HepG2 (cell line): ENCODE measurements around the gene CRLF1. TPM values are rescaled to one million over a fixed set of nuclear protein-coding genes. Genes with fewer than 3 reads are reported as not detected.

Experiments
- BHLHE40 ChIP-seq: IDR thresholded peaks from 2 replicates; pipeline ENCODE4 v1.6.1; 2011; ENCODE audit warnings: low read length, improper control_type of control experiment
- CBFB ChIP-seq: sonication (generic); formaldehyde crosslinking; IDR thresholded peaks from 2 replicates; pipeline ENCODE4 v1.4.0; 2020; ENCODE audit warnings: missing genetic modification reagents
- ELF1 ChIP-seq: sonication (generic); formaldehyde crosslinking; IDR thresholded peaks from 2 replicates; pipeline ENCODE4 v1.4.0; 2020; ENCODE audit warnings: missing genetic modification reagents
- KAT7 ChIP-seq: IDR thresholded peaks from 2 replicates; pipeline ENCODE4 v1.6.1; 2018; ENCODE audit warnings: borderline replicate concordance, missing compliant biosample characterization
- KAT8 ChIP-seq: IDR thresholded peaks from 2 replicates; pipeline ENCODE4 v1.6.1; 2016; ENCODE audit warnings: missing genetic modification reagents, missing compliant biosample characterization
- MIXL1 ChIP-seq: IDR thresholded peaks from 2 replicates; pipeline ENCODE4 v1.6.1; 2016
- NFIB ChIP-seq: sonication (generic); formaldehyde crosslinking; IDR thresholded peaks from 2 replicates; pipeline ENCODE4 v1.9.0; 2021; ENCODE audit warnings: missing genetic modification reagents, mild to moderate bottlenecking, borderline replicate concordance
- NFKBIZ ChIP-seq: IDR thresholded peaks from 2 replicates; pipeline ENCODE4 v1.6.1; 2018; ENCODE audit warnings: missing genetic modification reagents, missing compliant biosample characterization
- PHF20 ChIP-seq: sonication (generic); formaldehyde crosslinking; IDR thresholded peaks from 2 replicates; pipeline ENCODE4 v1.5.0; 2020; ENCODE audit warnings: mild to moderate bottlenecking, missing genetic modification reagents
- PHF21A ChIP-seq: sonication (generic); formaldehyde crosslinking; IDR thresholded peaks from 2 replicates; pipeline ENCODE4 v1.5.0; 2020; ENCODE audit warnings: mild to moderate bottlenecking, missing genetic modification reagents
- PRPF4 ChIP-seq: fragments of 200-400 bp; formaldehyde crosslinking; IDR thresholded peaks from 2 replicates; pipeline ENCODE4 v1.6.1; 2016; ENCODE audit warnings: low read length, low read depth; ENCODE audit not compliant: poor library complexity, severe bottlenecking
- RFX1 ChIP-seq: fragments of 450-650 bp; IDR thresholded peaks from 2 replicates; pipeline ENCODE4 v1.6.1; 2017
- ZNF264 ChIP-seq: sonication (generic); formaldehyde crosslinking; IDR thresholded peaks from 2 replicates; pipeline ENCODE4 v1.4.0; 2020; ENCODE audit warnings: missing genetic modification reagents
- ZNF343 ChIP-seq: sonication (generic); formaldehyde crosslinking; IDR thresholded peaks from 2 replicates; pipeline ENCODE4 v1.4.0; 2020; ENCODE audit warnings: mild to moderate bottlenecking, missing genetic modification reagents
- ZNF747 ChIP-seq: sonication (generic); formaldehyde crosslinking; IDR thresholded peaks from 2 replicates; pipeline ENCODE4 v1.8.1; 2023; ENCODE audit warnings: missing genetic modification reagents, mild to moderate bottlenecking, borderline replicate concordance
- polyA plus RNA-seq, 8 experiments: library from polyadenylated mRNA; depleted of rRNA in 3 of 8; stranded (reverse) in 7 of 8; unstranded in 1 of 8; fragments of >200 nt; fragmentation: Illumina TruSeq in 4 of 8; extraction: Trizol in 4 of 8; gene quantifications; 2 replicates each; pipeline versions ENCODE4 v1.2.1 to v1.2.3, GENCODE V29; 2011 to 2016; ENCODE audit warnings: low read depth in 4 of 8, missing spikeins in 1 of 8, mixed read lengths in 1 of 8; ENCODE audit not compliant: insufficient read depth in 1 of 8
- total RNA-seq, 5 experiments: library from RNA; depleted of rRNA; stranded (reverse); fragments of >200 nt; fragmentation: Illumina TruSeq; extraction: Trizol; gene quantifications; 2 replicates each; pipeline ENCODE4 v1.2.3, GENCODE V29; 2016; ENCODE audit warnings: low read depth in 1 of 5
- TF ChIP-seq, protein P1 (sequence below): sonication (generic); formaldehyde crosslinking; IDR thresholded peaks from 2 replicates; pipeline ENCODE4 v1.4.0; 2020; ENCODE audit warnings: mild to moderate bottlenecking, missing genetic modification reagents
- TF ChIP-seq, protein P2 (sequence below): sonication (generic); formaldehyde crosslinking; IDR thresholded peaks from 2 replicates; pipeline ENCODE4 v1.9.0; 2021; ENCODE audit warnings: mild to moderate bottlenecking, missing genetic modification reagents
- TF ChIP-seq, protein P3 (sequence below): sonication (generic); formaldehyde crosslinking; IDR thresholded peaks from 2 replicates; pipeline ENCODE4 v1.4.0; 2020; ENCODE audit warnings: missing genetic modification reagents
- TF ChIP-seq, protein P4 (sequence below): IDR thresholded peaks from 2 replicates; pipeline ENCODE4 v1.6.1; 2012; ENCODE audit warnings: inconsistent platforms

Gene CRLF1
- total and polyA plus RNA-seq, 2 of the 13 experiments (the other 11 are each of a cell fraction or from before 2014, with no cell fraction given), result 217 to 296 TPM

DNA sequence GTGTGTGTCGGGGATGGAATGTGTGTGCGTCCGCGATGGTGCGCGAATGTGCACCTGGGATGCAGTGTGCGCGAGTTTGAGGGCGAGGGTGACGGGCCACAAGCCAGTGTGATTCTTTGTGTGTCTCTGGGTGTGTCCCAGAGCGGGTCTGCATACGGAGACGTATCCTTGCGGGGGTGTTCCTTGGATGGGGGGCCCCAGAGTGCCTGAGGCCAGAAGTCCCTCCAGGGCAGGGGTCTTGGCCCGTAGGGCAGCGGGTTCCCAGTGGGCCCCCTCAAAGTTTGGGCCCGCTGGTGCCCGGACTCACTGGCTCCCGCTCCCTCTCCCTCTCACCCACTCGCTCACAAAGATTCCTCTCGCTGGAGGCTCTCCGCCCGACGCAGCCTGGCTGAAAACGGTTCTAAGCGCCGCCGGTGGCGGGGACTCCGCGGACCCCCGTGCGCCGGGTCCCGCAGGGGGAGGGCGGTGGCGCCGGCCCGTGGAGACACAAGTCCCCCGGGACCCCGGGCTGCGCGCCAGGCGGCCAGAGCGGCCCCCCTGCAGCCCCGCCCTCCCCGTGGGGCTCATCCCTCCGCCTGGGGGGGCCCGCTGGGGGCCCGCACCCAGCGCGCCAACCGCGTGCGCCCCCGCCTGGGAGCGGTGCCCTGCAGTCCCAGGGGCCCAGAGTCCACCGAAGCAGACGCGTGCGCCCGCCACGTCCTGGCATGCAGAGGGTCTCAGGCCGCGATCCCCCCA lies 886 bp downstream of the CRLF1 start (continued):
- TF ChIP-seq, protein P1, sequence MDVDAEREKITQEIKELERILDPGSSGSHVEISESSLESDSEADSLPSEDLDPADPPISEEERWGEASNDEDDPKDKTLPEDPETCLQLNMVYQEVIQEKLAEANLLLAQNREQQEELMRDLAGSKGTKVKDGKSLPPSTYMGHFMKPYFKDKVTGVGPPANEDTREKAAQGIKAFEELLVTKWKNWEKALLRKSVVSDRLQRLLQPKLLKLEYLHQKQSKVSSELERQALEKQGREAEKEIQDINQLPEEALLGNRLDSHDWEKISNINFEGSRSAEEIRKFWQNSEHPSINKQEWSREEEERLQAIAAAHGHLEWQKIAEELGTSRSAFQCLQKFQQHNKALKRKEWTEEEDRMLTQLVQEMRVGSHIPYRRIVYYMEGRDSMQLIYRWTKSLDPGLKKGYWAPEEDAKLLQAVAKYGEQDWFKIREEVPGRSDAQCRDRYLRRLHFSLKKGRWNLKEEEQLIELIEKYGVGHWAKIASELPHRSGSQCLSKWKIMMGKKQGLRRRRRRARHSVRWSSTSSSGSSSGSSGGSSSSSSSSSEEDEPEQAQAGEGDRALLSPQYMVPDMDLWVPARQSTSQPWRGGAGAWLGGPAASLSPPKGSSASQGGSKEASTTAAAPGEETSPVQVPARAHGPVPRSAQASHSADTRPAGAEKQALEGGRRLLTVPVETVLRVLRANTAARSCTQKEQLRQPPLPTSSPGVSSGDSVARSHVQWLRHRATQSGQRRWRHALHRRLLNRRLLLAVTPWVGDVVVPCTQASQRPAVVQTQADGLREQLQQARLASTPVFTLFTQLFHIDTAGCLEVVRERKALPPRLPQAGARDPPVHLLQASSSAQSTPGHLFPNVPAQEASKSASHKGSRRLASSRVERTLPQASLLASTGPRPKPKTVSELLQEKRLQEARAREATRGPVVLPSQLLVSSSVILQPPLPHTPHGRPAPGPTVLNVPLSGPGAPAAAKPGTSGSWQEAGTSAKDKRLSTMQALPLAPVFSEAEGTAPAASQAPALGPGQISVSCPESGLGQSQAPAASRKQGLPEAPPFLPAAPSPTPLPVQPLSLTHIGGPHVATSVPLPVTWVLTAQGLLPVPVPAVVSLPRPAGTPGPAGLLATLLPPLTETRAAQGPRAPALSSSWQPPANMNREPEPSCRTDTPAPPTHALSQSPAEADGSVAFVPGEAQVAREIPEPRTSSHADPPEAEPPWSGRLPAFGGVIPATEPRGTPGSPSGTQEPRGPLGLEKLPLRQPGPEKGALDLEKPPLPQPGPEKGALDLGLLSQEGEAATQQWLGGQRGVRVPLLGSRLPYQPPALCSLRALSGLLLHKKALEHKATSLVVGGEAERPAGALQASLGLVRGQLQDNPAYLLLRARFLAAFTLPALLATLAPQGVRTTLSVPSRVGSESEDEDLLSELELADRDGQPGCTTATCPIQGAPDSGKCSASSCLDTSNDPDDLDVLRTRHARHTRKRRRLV (CRISPR knock-in tag), result no peak
- TF ChIP-seq ZNF343, result no peak
- TF ChIP-seq NFKBIZ (CRISPR knock-in tag), result no peak
- TF ChIP-seq BHLHE40, result no peak
- TF ChIP-seq ZNF747 (CRISPR knock-in tag), result no peak
- no peak for TF ChIP-seq CBFB (CRISPR knock-in tag)
- TF ChIP-seq NFIB (CRISPR knock-in tag), result no peak
- TF ChIP-seq MIXL1 (CRISPR knock-in tag), result no peak
- TF ChIP-seq RFX1, result no peak
- no peak for TF ChIP-seq PRPF4
- TF ChIP-seq KAT7 (CRISPR knock-in tag), result no peak
- TF ChIP-seq PHF21A (CRISPR knock-in tag), result peak; percentile 31; the same call in 1 of the 2 replicates
- TF ChIP-seq, protein P2, sequence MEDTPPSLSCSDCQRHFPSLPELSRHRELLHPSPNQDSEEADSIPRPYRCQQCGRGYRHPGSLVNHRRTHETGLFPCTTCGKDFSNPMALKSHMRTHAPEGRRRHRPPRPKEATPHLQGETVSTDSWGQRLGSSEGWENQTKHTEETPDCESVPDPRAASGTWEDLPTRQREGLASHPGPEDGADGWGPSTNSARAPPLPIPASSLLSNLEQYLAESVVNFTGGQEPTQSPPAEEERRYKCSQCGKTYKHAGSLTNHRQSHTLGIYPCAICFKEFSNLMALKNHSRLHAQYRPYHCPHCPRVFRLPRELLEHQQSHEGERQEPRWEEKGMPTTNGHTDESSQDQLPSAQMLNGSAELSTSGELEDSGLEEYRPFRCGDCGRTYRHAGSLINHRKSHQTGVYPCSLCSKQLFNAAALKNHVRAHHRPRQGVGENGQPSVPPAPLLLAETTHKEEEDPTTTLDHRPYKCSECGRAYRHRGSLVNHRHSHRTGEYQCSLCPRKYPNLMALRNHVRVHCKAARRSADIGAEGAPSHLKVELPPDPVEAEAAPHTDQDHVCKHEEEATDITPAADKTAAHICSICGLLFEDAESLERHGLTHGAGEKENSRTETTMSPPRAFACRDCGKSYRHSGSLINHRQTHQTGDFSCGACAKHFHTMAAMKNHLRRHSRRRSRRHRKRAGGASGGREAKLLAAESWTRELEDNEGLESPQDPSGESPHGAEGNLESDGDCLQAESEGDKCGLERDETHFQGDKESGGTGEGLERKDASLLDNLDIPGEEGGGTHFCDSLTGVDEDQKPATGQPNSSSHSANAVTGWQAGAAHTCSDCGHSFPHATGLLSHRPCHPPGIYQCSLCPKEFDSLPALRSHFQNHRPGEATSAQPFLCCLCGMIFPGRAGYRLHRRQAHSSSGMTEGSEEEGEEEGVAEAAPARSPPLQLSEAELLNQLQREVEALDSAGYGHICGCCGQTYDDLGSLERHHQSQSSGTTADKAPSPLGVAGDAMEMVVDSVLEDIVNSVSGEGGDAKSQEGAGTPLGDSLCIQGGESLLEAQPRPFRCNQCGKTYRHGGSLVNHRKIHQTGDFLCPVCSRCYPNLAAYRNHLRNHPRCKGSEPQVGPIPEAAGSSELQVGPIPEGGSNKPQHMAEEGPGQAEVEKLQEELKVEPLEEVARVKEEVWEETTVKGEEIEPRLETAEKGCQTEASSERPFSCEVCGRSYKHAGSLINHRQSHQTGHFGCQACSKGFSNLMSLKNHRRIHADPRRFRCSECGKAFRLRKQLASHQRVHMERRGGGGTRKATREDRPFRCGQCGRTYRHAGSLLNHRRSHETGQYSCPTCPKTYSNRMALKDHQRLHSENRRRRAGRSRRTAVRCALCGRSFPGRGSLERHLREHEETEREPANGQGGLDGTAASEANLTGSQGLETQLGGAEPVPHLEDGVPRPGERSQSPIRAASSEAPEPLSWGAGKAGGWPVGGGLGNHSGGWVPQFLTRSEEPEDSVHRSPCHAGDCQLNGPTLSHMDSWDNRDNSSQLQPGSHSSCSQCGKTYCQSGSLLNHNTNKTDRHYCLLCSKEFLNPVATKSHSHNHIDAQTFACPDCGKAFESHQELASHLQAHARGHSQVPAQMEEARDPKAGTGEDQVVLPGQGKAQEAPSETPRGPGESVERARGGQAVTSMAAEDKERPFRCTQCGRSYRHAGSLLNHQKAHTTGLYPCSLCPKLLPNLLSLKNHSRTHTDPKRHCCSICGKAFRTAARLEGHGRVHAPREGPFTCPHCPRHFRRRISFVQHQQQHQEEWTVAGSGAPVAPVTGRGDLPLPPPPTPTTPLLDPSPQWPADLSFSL (CRISPR knock-in tag), result peak; percentile 67
- no peak for TF ChIP-seq ZNF264 (CRISPR knock-in tag)
- TF ChIP-seq ELF1 (CRISPR knock-in tag), result no peak
- TF ChIP-seq, protein P3, sequence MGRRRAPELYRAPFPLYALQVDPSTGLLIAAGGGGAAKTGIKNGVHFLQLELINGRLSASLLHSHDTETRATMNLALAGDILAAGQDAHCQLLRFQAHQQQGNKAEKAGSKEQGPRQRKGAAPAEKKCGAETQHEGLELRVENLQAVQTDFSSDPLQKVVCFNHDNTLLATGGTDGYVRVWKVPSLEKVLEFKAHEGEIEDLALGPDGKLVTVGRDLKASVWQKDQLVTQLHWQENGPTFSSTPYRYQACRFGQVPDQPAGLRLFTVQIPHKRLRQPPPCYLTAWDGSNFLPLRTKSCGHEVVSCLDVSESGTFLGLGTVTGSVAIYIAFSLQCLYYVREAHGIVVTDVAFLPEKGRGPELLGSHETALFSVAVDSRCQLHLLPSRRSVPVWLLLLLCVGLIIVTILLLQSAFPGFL (CRISPR knock-in tag), result no peak
- TF ChIP-seq, protein P4, sequence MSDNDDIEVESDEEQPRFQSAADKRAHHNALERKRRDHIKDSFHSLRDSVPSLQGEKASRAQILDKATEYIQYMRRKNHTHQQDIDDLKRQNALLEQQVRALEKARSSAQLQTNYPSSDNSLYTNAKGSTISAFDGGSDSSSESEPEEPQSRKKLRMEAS, result peak; percentile 82
- TF ChIP-seq PHF20 (CRISPR knock-in tag), result no peak
- TF ChIP-seq KAT8 (CRISPR knock-in tag), result 0 out of 2 replicates have a peak, but pooled peaks have one; percentile 12
